ENCODE data around the gene MORN1. TPM values are rescaled to one million over a fixed set of nuclear protein-coding genes. Genes with fewer than 3 reads are reported as not detected.

The MORN1 gene
- total RNA-seq, 6 experiments from 2014 or later, result 3.1 to 7.1 (median 4.5) TPM

DNA sequence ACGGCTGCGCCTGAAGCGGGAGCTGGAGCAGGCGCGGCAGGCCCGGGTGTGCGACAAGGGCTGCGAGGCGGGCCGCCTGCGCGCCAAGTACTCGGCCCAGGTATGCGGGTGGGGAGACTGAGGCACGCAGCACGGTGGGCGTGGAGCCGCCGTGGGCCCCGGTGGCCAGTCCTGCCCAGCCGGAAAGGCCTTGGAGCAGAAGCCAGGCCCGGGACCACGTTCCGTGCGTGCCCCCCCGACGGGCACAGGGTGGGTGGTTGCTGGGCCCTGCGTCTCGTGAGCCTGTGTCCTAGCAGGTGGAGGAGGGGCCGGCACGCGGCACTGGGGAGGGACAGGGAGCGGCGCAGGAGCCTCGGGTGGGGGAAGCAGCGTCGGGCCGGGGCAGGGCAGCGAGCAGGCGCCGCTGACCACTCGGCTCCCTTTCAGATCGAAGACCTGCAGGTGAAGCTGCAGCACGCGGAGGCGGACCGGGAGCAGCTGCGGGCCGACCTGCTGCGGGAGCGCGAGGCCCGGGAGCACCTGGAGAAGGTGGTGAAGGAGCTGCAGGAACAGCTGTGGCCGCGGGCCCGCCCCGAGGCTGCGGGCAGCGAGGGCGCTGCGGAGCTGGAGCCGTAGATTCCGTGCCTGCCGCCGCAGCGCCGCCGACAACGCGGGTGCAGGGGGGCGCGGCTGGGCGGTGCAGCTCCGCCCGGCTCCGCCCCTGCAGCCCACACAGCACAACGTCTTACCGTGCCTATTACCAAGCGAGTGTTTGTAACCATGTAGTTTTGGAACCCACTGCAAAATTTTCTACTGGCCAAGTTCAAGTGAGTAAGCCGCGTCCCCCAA, 85.0 kb downstream of the MORN1 start:
- TF ChIP-seq, protein P1, sequence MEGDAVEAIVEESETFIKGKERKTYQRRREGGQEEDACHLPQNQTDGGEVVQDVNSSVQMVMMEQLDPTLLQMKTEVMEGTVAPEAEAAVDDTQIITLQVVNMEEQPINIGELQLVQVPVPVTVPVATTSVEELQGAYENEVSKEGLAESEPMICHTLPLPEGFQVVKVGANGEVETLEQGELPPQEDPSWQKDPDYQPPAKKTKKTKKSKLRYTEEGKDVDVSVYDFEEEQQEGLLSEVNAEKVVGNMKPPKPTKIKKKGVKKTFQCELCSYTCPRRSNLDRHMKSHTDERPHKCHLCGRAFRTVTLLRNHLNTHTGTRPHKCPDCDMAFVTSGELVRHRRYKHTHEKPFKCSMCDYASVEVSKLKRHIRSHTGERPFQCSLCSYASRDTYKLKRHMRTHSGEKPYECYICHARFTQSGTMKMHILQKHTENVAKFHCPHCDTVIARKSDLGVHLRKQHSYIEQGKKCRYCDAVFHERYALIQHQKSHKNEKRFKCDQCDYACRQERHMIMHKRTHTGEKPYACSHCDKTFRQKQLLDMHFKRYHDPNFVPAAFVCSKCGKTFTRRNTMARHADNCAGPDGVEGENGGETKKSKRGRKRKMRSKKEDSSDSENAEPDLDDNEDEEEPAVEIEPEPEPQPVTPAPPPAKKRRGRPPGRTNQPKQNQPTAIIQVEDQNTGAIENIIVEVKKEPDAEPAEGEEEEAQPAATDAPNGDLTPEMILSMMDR (IDR thresholded peaks at IDR 0.05), result no peak
- TF ChIP-seq POLR2A (IDR thresholded peaks at IDR 0.05), result no peak
- Histone ChIP-seq H3K4me3 (no peak overlapping the region), H3K4me1 (no peaks in the 10 kb centered on the region), H3K36me3 (peaks cover 0 to 60% (median 28%) of the 10 kb centered on the region in 4 donors), H3K27me3 (no peaks in the 10 kb centered on the region), H3K9me3 (no peaks in the 10 kb centered on the region), H3K27ac (no peak overlapping the region)
- WGBS (ENCODE audit: insufficient coverage, low coverage, low lambda C conversion rate, missing lambda C conversion rate), result no CpG with 5 or more reads among the region's 81 CpGs
- DNase-seq, result no peak
- intact Hi-C loops (cut with DNase I), result loop anchor here in 1 of 2 donors (10.0 kb wide), 1 partner anchor 72 kb away; no protein-coding TSS in a partner anchor
- no peak for ATAC-seq

GRCh38 chr1:2304921-2305681, 86.3 kb downstream of the MORN1 start:
- Histone ChIP-seq H3K4me1 (peaks cover 0 to 6% (median 2%) of the 10 kb centered on the region in 4 donors), H3K36me3 (peaks cover 0 to 60% (median 28%) of the 10 kb centered on the region in 4 donors)
- intact Hi-C loops (cut with DNase I), result loop anchor here in 1 of 2 donors (10.0 kb wide), 1 partner anchor 70 kb away; no protein-coding TSS in a partner anchor

GRCh38 chr1:2304282-2304681, 87.1 kb downstream of the MORN1 start:
- intact Hi-C loops (cut with DNase I), result loop anchor here in 1 of 2 donors (10.0 kb wide), 1 partner anchor 69 kb away; no protein-coding TSS in a partner anchor
- H3K27ac ChIP-seq, result no peak overlapping the region
- no peaks in the 10 kb centered on the region for H3K9me3 ChIP-seq
- no peak overlapping the region for H3K4me3 ChIP-seq
- TF ChIP-seq, protein P1 (IDR thresholded peaks at IDR 0.05), result no peak
- TF ChIP-seq POLR2A (IDR thresholded peaks at IDR 0.05), result no peak
- WGBS (ENCODE audit: insufficient coverage, low coverage, low lambda C conversion rate, missing lambda C conversion rate), result 100% methylated on average over 8 of the region's 22 CpGs
- peaks cover 0 to 12% (median 6%) of the 10 kb centered on the region in 4 donors for H3K4me1 ChIP-seq
- H3K27me3 ChIP-seq, result no peaks in the 10 kb centered on the region
- H3K36me3 ChIP-seq, result peaks cover 0 to 60% (median 28%) of the 10 kb centered on the region in 4 donors
- DNase-seq (no peak), ATAC-seq (no peak)

More at GRCh38 chr1:2304921-2305681, 86.3 kb downstream of the MORN1 start:
- H3K27ac ChIP-seq, result no peak overlapping the region
- ATAC-seq (no peak), DNase-seq (no peak)
- no peaks in the 10 kb centered on the region for H3K9me3 ChIP-seq
- H3K4me3 ChIP-seq, result no peak overlapping the region
- no peak for TF ChIP-seq POLR2A (IDR thresholded peaks at IDR 0.05)
- TF ChIP-seq, protein P1 (IDR thresholded peaks at IDR 0.05), result no peak
- WGBS (ENCODE audit: insufficient coverage, low coverage, low lambda C conversion rate, missing lambda C conversion rate), result 87% methylated on average over 17 of the region's 49 CpGs
- no peaks in the 10 kb centered on the region for H3K27me3 ChIP-seq

DNA sequence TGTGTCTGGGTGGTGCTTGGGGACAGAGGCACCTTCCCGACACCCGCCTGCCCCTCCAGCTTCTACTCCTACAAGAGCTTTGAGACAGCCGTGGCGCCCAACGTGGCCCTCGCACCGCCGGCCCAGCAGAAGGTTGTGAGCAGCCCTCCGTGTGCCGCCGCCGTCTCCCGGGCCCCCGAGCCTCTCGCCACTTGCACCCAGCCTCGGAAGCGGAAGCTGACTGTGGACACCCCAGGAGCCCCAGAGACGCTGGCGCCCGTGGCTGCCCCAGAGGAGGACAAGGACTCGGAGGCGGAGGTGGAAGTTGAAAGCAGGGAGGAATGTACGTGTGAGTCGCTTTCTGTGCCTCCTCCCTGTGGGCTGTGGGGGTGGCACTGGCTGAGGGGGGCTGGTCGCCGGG, 87.6 kb downstream of the MORN1 start:
- no peak for ATAC-seq
- DNase-seq, result no peak
- H3K27me3 ChIP-seq, result no peaks in the 10 kb centered on the region
- 89% methylated on average over 15 of the region's 26 CpGs for WGBS (ENCODE audit: insufficient coverage, low coverage, low lambda C conversion rate, missing lambda C conversion rate)
- H3K9me3 ChIP-seq, result no peaks in the 10 kb centered on the region
- H3K36me3 ChIP-seq, result peaks cover 0 to 56% (median 28%) of the 10 kb centered on the region in 4 donors
- H3K4me1 ChIP-seq, result peaks cover 0 to 17% (median 8%) of the 10 kb centered on the region in 4 donors
- H3K27ac ChIP-seq, result no peak overlapping the region
- intact Hi-C loops (cut with DNase I), result loop anchor here in 1 of 2 donors (10.0 kb wide), 1 partner anchor 69 kb away; no protein-coding TSS in a partner anchor
- H3K4me3 ChIP-seq, result no peak overlapping the region
- TF ChIP-seq, protein P1 (IDR thresholded peaks at IDR 0.05), result no peak
- no peak for TF ChIP-seq POLR2A (IDR thresholded peaks at IDR 0.05)

Measured in right lobe of liver (tissue), 6 donors.